Measurements from ENCODE around the gene TLR6.
"Not testable (repeated sequence)": the region's sequence is repeated elsewhere in the genome, so short reads cannot be mapped to it uniquely, and the experiment has no call there.

The TLR6 gene

DNA sequence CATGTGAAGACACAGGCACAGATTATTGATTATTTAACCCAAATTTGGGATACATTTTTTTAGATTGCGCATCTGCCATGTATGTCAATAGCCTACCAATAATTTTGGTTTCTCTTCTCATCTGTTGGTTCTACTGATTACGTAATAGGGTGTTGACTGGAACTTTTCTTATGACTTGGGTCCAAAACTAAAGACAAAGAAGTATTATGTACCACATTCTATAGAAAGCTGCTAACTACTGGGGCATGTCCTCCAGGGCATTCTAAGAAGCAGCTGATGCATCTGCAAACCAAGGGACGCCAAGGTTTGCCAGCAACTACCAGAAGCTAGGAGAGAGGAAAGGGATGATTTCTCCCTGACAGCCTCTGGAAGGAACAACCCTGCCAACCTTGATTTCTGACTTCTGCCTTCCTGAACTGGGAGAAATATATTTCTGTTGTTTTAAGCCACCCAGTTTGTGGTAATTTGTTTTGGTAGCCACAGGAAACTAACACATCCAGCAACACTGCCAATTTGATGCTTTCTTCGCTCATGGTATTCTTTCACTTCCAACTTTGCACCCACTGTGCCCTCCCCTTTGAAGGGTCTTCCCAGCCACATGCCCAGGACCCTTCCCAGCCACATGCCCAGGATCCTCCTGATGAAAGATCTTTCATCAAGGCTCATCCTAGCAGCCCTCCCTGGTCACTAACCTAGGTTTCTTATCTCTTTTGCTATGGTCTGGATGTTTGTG, 36.1 kb downstream of the TLR6 start:
- no peak for DNase-seq

DNA sequence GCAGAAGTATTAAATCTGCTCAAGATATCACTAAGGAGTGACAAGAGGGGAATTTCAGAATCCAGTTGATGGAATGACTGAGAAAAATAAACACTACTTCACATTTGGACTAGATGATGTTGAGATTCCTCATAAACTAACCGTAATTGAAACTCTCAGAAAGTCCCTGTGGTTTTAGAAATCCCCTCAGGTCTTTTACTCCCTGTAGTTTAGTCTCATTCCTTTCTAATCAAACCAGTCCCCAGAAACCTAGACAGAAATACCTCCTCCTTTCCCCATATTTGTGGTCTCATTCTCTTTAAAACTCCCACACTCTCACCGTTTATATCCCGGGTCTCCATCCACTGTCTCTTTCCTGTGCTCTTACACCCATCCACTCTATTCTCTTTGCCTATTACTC, 37.0 kb downstream of the TLR6 start:
- peak; percentile 16 for DNase-seq

DNA sequence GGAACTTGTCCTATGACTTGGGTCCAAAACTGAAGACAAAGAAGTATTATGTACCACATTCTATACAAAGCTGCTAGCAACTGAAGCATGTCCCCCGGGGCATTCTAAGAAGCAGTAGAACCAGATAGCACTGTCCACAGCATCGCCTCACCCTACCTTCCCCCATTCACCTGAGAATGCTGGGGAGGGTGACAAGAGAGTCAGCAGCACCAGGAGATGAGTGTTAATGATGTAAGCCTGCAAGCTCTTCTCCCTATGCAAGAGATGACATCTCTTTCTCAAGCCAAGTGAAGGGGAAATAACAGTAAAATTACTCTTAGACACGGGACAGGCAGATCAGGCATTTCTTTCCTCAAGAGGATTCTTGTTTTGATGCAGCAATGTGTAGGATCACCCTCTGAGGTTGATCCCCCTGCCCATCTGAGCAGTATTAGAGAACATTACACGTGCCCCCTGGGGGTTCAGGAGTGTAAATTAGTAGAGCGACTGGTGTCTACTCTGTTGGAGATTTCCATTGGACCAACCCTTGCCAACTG, 38.1 kb downstream of the TLR6 start:
- DNase-seq = no peak

DNA sequence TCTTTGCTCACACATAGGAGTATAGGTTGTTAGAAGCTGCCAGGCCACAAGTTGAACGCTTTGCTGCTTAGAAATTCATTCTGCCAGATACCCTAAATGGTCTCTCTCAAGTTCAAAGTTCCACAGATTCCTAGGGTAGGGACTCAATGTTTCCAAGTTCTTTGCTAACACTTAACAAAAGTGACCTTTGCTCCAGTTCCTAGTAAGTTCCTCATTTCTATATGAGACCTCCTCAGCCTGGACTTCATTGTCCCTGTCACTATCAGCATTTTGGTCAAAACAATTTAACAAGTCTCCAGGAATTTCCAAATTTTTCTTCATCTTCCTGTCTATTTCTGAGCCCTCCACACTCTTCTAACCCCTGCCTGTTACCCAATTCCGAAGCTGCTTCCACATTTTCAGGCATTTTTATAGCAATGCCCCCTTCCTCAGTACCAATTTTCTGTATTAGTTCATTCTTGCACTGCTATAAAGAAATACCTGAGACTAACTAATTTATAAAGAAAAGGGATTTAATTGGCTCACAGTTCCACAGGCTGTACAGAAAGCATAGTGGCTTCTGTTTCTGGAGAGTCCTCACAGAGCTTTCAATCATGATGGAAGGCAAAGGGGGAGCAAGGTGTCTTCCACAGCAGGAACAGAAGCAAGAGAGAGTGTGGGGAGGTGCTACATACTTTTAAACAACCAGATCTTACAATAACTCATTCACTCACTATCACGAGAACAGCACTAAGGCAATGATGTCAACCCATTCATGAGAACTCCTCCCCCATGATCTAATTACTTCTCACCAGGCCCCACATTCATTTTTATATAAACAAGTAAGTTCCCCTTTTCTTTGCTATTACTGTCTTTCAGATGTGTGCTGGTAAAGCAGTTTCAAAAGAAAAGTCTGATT, 40.5 kb downstream of the TLR6 start:
- DNase-seq = no peak

DNA sequence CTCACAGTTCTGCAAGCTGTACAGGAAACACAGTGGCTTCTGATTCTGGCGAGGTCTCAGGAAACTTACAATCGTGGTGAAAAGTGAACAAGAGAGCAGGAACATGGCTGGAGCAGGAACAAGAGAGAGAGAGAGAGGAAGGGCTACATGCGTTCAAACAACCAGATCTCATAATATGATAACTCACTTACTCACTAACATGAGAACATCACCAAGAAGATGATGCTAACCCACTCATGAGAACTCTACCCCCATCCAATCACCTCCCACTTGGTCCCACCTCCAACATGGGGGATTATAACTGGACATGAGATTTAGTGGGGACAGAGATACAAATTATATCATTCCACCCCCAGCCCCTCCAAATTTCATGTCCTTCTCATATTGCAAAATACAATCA, 42.2 kb downstream of the TLR6 start:
- DNase-seq = no peak

DNA sequence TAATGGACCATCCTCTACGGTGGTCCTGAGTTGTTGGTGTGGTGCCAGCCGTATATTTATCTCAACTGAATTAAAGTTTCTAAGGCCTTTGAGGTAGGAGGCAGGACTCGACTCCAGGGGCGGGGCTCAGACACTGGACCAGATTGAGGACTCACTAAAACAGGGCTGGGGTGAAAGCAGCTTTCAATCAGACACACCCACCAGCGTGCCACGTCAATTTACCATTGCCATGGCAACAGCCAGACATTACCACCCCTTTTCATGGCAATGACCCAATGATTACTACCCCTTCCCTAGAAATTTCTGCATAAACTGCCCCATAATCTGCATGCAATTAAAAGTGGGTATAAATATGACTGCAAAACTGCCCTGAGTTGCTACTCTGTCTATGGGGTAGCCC, 45.3 kb downstream of the TLR6 start:
- no peak for DNase-seq

DNA sequence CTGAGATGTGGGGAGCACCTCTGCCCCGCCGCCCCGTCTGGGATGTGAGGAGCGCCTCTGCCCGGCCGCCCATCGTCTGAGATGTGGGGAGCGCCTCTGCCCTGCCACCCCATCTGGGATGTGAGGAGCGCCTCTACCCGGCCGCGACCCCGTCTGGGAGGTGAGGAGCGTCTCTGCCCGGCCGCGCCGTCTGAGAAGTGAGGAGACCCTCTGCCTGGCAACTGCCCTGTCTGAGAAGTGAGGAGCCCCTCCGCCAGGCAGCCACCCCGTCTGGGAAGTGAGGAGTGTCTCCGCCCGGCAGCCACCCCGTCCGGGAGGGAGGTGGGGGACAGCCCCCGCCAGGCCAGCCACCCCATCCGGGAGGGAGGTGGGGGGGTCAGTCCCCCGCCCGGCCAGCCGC, 49.2 kb downstream of the TLR6 start:
- DNase-seq = not testable (repeated sequence)

DNA sequence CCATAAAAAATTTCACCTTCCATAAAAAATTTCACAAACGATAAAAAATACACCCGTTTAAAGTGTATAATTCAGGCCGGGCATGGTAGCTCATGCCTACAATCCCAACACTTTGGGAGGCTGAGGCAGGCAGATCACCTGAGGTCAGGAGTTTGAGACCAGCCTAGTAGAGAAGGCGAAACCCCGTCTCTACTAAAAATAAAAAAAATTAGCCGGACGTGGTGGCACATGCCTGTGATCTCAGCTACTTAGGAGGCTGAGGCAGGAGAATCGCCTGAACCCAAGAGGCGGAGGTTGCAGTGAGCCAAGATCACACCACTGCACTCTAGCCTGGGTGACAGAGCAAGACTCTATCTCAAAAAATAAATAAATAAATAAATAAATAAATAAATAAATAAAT, 50.4 kb downstream of the TLR6 start:
- not testable (repeated sequence) for DNase-seq

DNA sequence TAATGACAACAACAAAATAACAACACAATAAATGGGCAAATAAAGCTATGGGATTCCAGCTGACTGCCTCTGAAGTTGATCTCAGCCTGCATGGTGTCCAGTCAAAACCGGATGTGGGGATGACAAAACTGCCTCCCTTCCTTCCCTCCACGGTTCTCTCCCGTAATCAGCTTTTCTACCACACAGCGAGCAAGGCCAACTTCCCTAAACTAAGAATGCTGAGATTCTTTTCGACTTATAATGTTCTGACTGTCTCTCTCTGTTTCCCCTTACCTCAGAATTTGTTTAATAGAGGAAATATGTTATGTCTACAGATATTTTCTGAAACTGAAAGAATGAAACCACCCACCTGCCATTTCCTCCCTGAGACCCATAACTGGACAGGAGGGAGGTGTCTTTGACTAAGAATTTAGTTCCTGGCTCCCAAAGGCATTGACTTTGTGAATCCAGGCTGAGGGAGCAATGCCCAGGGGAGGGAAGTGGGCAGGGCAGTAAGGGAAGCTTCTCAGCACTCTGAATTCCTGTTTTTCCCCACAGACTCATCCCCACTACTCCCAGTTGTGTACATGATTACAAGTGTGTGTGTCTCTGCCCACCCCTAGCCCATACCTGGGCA, 51.0 kb downstream of the TLR6 start:
- no peak for DNase-seq

DNA sequence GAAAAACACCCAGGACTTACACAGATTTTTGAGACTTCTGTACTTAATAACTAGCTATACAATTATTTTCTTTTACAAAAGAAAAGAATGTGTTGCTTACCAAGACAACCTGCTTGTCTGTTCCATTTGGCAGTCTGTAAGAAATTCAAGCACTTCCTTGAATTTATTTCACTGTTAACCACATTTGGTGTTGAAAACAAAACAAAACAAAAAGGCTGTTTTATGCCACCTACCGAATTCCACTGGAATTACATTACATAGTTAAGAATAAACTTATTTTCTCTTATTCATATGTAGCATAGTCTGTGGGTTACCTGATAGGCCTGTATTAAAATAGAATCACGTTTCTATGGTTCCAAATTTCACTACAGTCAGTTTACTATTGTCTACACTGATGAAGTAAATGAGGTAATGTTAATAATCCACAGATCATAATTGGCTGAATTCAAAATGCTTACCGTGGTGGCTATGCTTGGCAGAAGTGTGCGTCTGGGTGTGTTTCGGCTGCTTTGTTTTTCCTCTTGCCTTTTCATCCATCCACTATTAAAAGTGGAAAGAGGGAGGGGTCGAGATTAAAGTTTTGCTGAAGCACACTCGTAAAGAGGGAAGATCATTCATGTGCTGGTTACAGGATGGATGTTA, 51.8 kb downstream of the TLR6 start, which contains the start of gene TLR1:
Gene TLR1, minus strand, starts transcription at position 138 of the 642 bp plus-strand sequence. CDS start 5,960 bp downstream, outside the sequence.
- no peak for DNase-seq

DNA sequence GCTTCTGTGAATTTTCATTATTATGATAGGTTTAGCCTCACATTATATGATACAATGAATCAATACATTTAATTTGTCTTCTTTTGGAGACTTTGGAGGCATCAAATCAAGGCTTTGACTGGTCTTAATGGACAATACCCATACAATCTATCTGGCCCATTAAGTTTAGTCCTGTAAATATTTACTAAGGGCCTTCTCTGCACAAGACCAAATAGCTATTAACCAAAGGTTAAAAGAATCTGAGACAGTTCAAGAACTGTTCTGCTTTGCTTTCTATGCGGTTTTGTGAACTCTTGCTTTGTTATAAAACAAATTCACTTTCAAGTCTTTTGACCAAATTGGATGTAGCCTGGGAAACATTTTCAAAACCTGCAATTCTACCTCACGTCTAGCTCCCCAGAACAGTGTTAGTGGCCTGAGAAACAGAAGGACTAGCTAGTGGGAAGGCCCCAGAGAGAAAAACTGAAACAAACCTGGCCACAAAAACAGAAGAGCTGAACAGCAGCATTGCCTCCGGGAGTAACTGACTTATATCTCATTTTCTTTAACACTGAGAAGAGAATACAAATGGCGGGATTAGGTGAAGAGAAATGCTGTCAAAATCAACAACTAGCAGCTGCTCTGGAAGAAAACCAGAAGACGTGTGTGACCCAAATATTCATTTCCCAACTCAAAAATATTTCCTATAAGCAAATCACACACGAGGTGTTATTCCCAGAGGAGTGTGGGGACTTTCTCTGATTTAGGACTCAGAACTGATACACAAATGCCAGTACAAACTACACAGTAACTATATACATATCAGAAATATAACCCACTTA, 52.6 kb downstream of the TLR6 start:
- DNase-seq = no peak

DNA sequence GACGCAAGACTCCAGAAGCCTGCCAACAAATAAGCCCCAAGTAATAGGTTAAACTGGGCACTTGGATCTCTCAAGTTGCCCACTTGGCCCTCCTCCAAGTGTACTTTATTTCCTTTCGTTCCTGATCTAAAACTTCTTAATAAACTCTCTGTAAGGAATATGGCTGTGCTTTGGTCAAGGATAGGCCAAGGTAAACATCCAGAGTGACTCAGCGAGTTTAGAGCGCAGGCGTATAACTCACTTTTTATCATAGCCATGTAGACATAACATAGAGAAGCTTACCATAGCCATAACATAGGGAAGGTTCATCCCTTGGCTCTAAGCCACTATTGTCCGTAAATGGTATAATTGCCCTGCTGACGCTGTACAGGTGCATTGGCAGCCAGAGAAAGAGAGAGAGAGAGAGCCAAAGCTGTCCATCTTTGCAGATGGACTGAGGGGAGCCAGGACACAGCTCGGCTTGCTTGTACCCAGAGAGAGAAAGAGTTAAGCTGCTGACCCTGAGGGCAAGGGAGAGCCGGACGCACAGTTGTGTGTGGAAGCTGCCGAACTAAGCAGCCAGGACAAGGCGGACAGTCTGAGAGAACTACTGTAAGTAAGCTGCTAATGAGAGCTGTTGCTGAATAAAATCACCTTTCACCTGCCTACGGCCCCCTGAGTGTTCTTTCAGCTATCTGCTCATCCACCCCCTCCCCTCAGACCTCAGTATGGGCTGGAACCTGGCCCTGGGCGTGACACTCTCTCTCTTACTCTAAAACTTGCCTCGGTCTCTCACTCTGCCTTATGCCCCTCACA, 53.9 kb downstream of the TLR6 start:
- no peak for DNase-seq

DNA sequence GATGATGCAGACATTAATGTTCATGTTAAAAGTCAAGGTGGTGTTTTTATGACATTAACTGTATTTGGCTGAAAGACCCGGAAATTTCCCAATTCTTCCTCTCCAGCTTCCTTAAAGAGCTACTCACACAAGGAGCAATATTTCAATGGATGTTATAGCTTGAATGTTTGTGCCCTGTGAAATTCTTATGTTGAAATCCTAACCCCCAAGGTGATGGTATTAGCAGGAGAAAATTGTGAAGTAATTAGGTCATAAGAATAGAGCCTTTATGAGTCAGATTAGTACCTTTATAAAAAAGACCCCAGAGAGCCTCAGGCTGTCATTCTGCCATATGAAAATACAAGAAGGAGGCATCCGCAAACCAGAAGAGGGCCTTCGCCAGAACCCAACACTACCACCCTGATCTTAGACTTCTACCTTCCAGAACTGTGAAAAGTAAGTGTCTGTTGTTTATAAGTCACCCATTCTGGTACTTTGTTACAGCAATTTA, 55.6 kb downstream of the TLR6 start:
- no peak for DNase-seq

DNA sequence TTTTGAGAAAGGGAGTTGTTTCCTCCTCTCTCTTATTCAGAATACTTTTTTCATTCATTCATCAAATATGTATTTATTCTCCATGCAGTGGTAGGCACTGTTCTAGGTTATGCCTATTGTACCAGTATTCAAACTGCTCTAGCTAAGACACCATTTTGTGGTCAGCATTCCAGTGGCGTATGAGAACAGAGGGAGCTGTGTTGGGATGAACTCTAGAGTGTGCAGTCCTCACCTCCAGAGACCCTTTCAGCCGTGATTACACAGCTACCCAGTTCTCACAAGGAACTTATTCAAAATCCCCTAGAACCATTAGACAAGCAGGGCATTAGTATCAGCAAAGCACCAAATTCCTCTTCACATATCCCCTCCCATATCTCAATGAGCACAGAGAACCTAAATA, 56.3 kb downstream of the TLR6 start:
- DNase-seq = no peak

DNA sequence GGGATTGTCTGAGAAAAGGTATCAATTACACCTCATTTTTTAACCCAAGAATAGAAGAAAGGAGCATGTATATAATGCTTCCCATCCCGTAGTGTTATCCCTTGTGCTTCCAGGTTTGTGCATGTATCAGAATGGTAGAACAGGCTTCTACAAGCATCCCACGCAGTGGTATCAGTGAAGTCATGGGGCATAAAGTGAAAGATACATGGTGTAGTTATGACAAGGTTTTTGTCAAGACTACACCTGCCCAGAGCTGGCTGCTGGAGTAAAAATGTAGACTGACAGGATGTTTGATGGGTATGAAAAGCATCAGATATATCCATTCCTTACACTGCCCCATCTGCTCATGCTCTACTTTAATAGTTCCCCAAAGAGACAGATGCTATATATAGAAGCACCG, 61.5 kb downstream of the TLR6 start:
- no peak for DNase-seq

DNA sequence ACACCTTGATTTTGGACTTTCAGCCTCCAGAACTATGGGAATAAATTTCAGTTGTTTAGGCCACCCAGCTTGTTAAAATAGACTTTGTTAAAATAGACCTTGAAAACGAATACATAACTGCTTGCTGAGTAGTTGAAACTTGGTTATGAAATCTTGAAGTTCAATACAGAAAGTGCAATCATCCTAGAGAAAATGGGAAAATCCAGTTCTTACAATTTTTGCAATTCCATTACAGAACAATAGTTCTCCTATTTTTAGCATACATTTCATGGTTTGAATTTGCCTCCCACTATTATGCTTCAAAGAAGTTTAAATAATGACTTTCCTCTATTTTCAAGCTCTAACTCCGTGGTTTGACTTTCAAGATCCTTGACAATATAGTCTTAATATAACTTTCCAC, 62.6 kb downstream of the TLR6 start:
- DNase-seq = no peak

DNA sequence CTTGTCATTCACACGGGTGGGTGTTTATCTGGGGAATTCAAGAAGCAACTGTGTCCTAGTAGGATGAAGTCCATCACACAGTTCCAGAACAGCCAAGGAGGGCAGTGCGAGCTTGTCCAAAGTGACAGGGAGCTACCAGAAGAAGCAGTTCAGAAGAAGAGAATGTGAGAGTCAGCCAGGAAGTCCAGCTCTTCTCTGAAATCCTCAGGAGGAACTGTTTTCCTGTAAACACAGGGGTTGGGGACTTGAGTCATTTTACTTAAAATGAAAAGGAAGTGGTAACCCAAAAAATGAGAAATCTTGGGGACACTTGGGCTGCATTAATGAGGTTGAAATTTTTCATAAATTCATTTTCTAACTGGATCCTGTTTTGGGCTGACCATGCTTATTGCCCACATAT, 65.6 kb downstream of the TLR6 start:
- no peak for DNase-seq

DNA sequence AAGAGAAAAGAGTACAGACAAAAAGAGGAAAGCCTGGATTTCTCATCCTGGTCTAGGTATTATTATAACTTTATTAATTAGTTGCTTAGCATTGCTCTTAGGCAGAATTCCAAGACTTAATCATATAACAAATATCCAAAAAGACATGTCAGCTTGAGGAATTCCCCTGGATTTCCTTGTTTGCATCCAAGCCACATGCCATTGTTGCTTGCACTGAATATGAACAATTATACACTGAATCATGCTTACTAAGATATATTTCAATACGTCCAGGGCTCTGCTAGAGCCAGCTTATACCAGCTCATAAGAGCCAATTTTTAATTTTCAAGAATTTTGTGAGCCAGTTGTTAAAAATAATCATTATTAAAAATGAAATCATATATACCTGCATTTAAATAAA, 68.3 kb downstream of the TLR6 start:
- DNase-seq = no peak

DNA sequence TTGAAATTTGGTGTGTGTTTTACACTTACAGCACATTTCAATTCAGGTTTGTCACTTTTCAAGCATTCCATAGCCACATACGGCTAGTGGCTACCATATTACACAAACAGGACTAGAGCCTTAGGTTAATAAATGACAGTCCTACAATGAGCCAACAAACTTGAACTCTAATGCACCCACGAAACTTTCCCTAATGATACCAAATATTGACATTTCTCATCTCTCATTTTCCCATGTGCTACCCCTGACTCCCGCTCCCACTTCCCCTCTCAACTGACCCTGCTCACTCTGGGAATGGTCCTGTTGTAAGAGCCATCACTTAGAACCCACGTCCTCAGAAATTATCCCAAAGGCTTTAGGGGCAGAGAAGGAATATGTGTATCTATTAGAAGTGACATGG, 68.9 kb downstream of the TLR6 start:
- no peak for DNase-seq

DNA sequence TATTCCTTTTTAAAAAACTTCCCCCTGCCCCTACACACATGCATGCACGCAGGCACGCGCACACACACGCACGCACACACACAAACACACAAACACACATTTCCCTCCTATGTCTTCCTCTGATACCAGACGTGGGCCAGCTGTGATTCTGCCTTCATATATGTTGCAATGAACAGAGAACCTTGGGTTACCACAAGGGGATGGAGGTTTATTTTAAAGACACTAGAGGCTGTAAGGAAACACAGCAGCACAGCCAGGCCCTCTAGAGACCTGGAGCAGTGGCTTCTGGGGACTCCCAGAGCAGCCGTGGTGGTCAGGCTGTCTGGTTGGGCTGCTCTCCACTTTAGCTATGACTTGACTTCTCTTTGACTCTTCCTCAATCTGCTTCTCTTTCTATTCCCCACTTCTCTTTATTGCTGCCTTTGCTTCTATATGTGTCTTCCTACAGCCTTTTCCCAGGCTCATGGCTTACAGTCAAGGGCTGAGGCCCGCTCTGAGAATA, 70.7 kb downstream of the TLR6 start:
- DNase-seq = no peak

All from T1000 (cell line).